GM12873 (cell line): ENCODE results near the gene HHAT.

Source experiments
- TF ChIP-seq, protein P1 (sequence below): IDR thresholded peaks from 2 replicates; pipeline ENCODE4 v1.5.1; 2012; ENCODE audit warnings: low read depth, mild to moderate bottlenecking, moderate library complexity, low read length, control low read depth; ENCODE audit not compliant: insufficient read depth; ENCODE audit errors: missing control alignments

The HHAT gene

DNA sequence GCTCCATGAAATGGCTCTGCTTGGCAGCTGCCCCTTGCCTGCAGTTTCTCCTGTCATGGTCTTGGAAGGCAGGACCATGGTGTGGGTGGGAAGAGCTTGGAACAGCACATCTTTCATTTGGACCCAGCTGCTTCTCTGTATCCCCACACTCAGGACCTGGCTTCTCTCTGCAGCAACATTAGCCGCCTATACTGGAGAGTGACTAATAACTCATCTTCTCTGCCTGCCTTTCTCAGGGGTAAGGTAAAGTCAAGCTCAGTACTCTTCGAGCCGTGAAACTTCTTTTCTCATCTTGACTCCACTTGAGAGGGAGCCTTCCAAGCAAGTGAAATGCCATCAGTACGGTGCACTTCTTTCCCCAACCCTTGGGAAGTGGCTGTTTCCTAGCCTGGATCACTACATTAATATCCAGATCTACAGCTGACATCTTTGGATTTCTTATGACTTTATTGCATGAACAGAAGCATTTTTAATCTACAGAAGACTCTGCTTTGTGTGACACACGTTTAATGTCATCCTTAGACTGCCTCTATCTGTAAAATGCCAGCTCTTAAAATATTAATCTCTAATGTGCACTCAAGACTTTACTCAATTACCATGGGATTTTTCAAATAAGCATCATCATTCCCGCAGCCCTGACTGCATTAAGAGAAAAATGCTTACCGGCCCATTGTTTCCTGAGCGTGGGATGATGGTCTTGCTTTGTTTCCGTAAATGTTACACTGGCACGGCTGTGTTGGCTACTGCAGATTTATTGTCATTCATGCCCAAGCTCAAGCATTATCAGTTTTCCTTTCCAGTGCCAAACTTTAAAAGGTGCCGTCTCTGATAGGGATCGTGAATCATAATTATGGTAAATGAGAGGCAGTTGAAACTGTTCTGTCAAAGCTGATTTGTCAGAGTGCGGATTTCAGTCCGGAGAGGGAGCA is 242.9 kb downstream of the HHAT start:
- TF ChIP-seq, protein P1, sequence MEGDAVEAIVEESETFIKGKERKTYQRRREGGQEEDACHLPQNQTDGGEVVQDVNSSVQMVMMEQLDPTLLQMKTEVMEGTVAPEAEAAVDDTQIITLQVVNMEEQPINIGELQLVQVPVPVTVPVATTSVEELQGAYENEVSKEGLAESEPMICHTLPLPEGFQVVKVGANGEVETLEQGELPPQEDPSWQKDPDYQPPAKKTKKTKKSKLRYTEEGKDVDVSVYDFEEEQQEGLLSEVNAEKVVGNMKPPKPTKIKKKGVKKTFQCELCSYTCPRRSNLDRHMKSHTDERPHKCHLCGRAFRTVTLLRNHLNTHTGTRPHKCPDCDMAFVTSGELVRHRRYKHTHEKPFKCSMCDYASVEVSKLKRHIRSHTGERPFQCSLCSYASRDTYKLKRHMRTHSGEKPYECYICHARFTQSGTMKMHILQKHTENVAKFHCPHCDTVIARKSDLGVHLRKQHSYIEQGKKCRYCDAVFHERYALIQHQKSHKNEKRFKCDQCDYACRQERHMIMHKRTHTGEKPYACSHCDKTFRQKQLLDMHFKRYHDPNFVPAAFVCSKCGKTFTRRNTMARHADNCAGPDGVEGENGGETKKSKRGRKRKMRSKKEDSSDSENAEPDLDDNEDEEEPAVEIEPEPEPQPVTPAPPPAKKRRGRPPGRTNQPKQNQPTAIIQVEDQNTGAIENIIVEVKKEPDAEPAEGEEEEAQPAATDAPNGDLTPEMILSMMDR = no peak

DNA sequence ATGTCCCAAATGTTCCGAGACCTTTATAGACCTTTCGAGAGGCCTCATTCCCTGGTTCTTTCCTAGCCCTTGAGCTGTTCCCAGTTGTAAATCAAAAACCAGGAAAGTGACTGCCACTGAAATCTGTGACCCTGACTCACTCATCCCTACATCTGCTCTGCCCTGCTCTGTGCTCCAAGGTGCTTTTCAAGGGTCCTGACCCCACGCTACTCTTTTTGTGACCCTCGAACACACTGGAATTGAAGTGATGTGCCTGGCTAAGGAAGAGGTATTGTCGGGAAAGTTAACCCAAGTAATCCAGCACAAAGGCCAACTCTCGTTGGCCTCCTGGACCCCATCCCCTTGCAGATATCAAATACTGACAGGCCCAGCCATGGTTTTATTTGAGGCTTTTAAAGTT is 244.4 kb downstream of the HHAT start:
- TF ChIP-seq, protein P1 = no peak

DNA sequence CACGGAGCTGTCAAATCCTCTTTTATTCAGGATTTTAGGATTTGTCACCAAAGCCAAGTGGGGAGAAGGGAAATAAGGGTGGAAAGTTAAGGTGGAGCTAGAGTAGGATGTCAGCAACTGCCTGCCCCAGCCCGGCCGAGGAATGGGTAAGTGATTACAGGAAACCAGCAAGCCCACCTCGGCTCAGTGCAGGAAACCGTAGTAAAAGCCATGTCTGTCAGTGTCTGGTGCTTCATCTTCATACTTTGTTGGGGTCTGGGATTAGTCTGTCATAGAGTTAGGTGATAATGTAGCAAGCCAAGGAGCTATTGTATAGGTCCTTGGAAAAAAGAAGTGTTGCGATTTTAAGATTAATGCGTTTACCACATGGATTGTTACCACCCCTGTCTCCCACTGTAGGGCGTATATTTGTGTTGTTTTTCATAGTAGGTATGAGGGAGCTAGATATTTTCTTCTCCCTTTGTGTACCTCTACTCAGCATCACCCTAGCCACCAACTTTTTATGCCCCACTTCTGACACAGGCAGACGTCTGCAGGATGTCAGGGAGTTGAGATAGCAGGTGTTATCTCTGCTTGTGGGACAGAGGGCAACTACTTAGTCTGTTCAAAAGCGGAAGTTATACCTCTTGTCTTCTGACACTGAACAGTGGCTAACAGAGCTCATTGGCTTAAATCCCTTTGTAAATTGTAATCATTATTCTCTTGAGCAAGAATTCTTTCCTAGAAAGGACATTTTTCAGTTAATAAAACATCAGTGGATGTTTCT is 253.7 kb downstream of the HHAT start:
- TF ChIP-seq, protein P1 = no peak

DNA sequence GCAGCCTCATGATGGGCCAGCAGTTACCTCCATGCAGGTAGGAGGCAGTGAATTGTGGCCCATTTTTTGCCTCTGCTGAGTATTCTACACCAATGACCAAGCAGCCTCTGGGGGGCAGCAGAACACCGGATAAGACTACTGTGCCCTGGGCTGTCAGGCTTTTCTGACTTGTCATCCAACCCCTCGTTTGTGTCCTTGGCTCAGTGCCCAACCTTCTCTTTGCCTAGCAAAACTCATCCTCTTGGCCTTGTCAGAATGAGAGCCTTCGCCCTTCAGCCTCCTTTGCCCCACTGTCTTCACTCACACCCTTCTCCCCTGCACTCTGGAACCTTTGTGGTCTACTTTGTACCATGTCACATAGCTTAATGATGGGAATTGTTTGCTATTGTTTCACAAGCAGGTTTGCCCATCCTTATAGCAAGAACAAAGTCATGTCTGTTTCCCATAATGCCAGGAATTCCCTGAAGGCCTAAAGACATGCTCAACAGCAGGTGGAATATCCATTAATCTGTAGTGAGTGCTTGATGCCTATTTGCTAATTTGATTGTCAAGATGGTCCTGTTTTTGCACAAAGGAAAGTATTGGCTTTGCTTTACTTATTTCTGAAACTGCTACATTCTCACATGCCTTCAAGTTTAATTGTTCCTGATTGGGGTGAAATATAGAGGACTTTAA is 255.9 kb downstream of the HHAT start:
- TF ChIP-seq, protein P1 = peak; percentile 84

DNA sequence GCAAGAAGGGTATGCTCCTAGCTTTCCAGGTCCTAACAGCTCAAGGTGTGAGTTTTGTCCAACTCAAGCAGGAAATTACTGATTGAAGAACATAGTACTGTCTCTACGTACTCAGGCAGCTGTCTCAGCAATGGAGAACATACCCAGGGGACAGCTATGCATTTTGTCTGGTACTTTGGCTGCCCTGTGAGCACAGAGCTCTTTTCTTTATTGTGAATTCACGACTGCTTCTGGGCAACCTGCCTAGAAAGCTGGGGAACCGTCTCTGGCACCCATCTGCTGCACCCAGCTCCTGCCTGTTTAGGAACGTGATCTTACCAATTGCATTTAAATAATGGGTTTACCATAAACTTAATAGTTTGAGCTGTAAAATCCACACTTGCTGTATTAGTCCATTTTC is 258.1 kb downstream of the HHAT start:
- TF ChIP-seq, protein P1 = no peak

DNA sequence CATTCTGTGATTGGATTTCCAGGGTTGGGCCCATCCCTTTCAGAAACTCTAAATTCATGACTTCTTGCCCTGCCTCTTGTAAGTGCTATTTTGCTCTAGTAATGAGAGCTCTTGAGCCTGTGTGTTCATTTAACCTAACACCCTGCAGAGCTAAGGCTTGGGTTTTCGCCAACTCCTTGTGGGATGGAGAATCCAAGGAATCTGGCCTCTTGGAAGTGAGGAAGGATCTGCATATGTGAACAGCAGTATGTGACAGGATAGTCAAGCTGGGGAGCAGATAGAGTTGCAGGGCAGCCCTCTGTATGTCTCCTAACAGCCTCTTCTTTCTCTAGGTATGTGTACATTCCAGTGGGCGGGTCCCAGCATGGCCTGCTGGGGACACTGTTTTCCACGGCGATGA is 258.9 kb downstream of the HHAT start:
- TF ChIP-seq, protein P1 = no peak

DNA sequence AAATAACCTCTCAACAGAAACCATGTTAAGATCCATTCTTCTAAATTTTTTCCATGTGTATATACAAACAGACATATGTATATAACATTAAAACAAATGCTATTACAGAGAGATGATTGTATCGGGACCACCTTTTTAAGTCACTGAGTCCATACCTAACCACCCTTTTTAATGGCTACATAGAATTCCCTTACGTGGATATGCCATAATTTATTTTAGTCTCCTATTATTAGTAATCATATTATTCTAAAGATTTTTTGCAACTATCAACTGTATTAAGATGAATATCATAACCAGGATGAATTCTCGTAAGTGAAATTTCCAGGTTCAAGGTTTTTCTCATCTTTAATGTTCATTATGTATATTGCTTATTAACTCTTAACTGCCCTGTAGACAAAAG is 259.7 kb downstream of the HHAT start:
- TF ChIP-seq, protein P1 = no peak
